GM23338 (cell line): Measurements from ENCODE around the gene MAPKBP1. TPM values are rescaled to one million over a fixed set of nuclear protein-coding genes. Genes with fewer than 3 reads are reported as not detected.

ENCODE experiments used
- ATAC-seq: fragments of 200-7000 bp; cut with Tn5 transposase; 3 replicates; pipeline ENCODE4 v1.9.1; 2020
- DNase-seq: peaks from one replicate; pipeline ENCODE4 v3.0.0-alpha.2; 2015; ENCODE audit warnings: low spot score
- H2AFZ ChIP-seq: fragments of 200-600 bp; sonication (generic); 2 replicates; pipeline ENCODE4 v1.8.0; 2016; ENCODE audit warnings: antibody characterized with exemption, mild to moderate bottlenecking, moderate library complexity
- H3F3A ChIP-seq: fragments of 200-600 bp; sonication (generic); replicated peaks from 2 replicates; pipeline ENCODE4 v1.8.0; 2017; ENCODE audit warnings: antibody characterized with exemption, mixed run types, low read depth
- H3K27ac ChIP-seq: fragments of 200-600 bp; sonication (generic); 2 replicates; pipeline ENCODE4 v1.6.1; 2016; ENCODE audit warnings: low read depth
- H3K27me3 ChIP-seq: fragments of 200-600 bp; sonication (generic); 2 replicates; pipeline ENCODE4 v1.8.0; 2016; ENCODE audit warnings: mild to moderate bottlenecking, mixed run types, moderate library complexity; ENCODE audit not compliant: insufficient read depth
- H3K36me3 ChIP-seq: fragments of 200-600 bp; sonication (generic); 2 replicates; pipeline ENCODE4 v1.8.0; 2016; ENCODE audit warnings: mild to moderate bottlenecking; ENCODE audit not compliant: insufficient read depth
- H3K4me1 ChIP-seq: fragments of 200-600 bp; sonication (generic); 2 replicates; pipeline ENCODE4 v1.8.0; 2016; ENCODE audit warnings: mild to moderate bottlenecking, moderate library complexity; ENCODE audit not compliant: insufficient read depth
- H3K4me2 ChIP-seq: fragments of 200-600 bp; sonication (generic); 2 replicates; pipeline ENCODE4 v1.7.1; 2017; ENCODE audit warnings: mixed run types
- H3K4me3 ChIP-seq: fragments of 200-600 bp; sonication (generic); 2 replicates; pipeline ENCODE4 v1.6.1; 2016; ENCODE audit warnings: mixed run types
- H3K79me2 ChIP-seq: fragments of 200-600 bp; sonication (generic); replicated peaks from 2 replicates; pipeline ENCODE4 v1.8.0; 2017; ENCODE audit warnings: mild to moderate bottlenecking; ENCODE audit not compliant: insufficient read depth
- H3K9me2 ChIP-seq: fragments of 200-600 bp; sonication (generic); 2 replicates; pipeline ENCODE4 v1.8.0; 2017; ENCODE audit not compliant: insufficient read depth
- H4K20me1 ChIP-seq: fragments of 200-600 bp; sonication (generic); replicated peaks from 2 replicates; pipeline ENCODE4 v1.8.0; 2017; ENCODE audit warnings: mild to moderate bottlenecking; ENCODE audit not compliant: insufficient read depth
- H3K27ac Mint-ChIP-seq: 2 replicates; pipeline ENCODE4 v1.8.0; 2020; ENCODE audit warnings: inconsistent platforms, mild to moderate bottlenecking, moderate library complexity, mixed read lengths
- H3K27me3 Mint-ChIP-seq: 3 replicates; pipeline ENCODE4 v1.8.0; 2022; ENCODE audit warnings: low read depth, mild to moderate bottlenecking, moderate library complexity, mixed read lengths, inconsistent platforms; ENCODE audit not compliant: insufficient read depth, poor library complexity
- H3K36me3 Mint-ChIP-seq: 3 replicates; pipeline ENCODE4 v1.8.0; 2021; ENCODE audit warnings: low read depth, mild to moderate bottlenecking, inconsistent platforms, moderate library complexity, mixed read lengths
- H3K4me1 Mint-ChIP-seq: 3 replicates; pipeline ENCODE4 v1.8.0; 2020; ENCODE audit warnings: mild to moderate bottlenecking, inconsistent platforms, mixed read lengths
- H3K4me3 Mint-ChIP-seq: 3 replicates; pipeline ENCODE4 v1.8.0; 2021; ENCODE audit warnings: moderate library complexity, mild to moderate bottlenecking, inconsistent platforms, mixed read lengths
- H3K9me3 Mint-ChIP-seq: 3 replicates; pipeline ENCODE4 v1.8.0; 2020; ENCODE audit warnings: moderate library complexity, mild to moderate bottlenecking, inconsistent platforms, mixed read lengths
- CREB1 ChIP-seq: fragments of 250-450 bp; sonication (Bioruptor Pico); IDR thresholded peaks from 2 replicates; pipeline ENCODE4 v1.5.0; 2020; ENCODE audit warnings: low read depth, mild to moderate bottlenecking, moderate library complexity
- ETS1 ChIP-seq: IDR thresholded peaks from 2 replicates; pipeline ENCODE4 v1.6.1; 2016; ENCODE audit warnings: antibody characterized with exemption
- EZH2 ChIP-seq: fragments of 200-600 bp; sonication (generic); IDR thresholded peaks from one replicate; pipeline ENCODE4 v1.8.0; 2017; ENCODE audit warnings: antibody characterized with exemption, mild to moderate bottlenecking, low read depth; ENCODE audit not compliant: unreplicated experiment
- EZH2phosphoT487 ChIP-seq: fragments of 200-600 bp; sonication (generic); IDR thresholded peaks from one replicate; pipeline ENCODE4 v1.8.1; 2018; ENCODE audit warnings: antibody characterized with exemption; ENCODE audit not compliant: unreplicated experiment
- JUNB ChIP-seq: IDR thresholded peaks from one replicate; pipeline ENCODE4 v1.6.1; 2016; ENCODE audit warnings: antibody characterized with exemption; ENCODE audit not compliant: unreplicated experiment
- NANOG ChIP-seq: IDR thresholded peaks from 2 replicates; pipeline ENCODE4 v1.6.1; 2016; ENCODE audit warnings: antibody characterized with exemption, borderline replicate concordance
- POLR2AphosphoS5 ChIP-seq: IDR thresholded peaks from 2 replicates; pipeline ENCODE4 v1.6.1; 2016; ENCODE audit warnings: antibody characterized with exemption, low read depth
- REST ChIP-seq: IDR thresholded peaks from one replicate; pipeline ENCODE4 v1.6.1; 2018; ENCODE audit warnings: antibody characterized with exemption; ENCODE audit not compliant: unreplicated experiment
- STAT1 ChIP-seq: IDR thresholded peaks from one replicate; pipeline ENCODE4 v1.6.1; 2016; ENCODE audit warnings: antibody characterized with exemption; ENCODE audit not compliant: unreplicated experiment
- ZNF114 ChIP-seq: fragments of 250-450 bp; sonication (Bioruptor Pico); IDR thresholded peaks from 2 replicates; pipeline ENCODE4 v1.5.0; 2020; ENCODE audit warnings: mild to moderate bottlenecking, moderate library complexity
- ZNF331 ChIP-seq: fragments of 250-450 bp; sonication (Bioruptor Pico); IDR thresholded peaks from 2 replicates; pipeline ENCODE4 v1.5.0; 2020; ENCODE audit warnings: low read depth, mild to moderate bottlenecking, moderate library complexity
- microRNA-seq: library from miRNA; unstranded; fragments of <30 nt; microRNA quantifications from one replicate; pipeline ENCODE4, GENCODE V29; 2017
- polyA plus RNA-seq: library from polyadenylated mRNA; unstranded; fragments of >200 nt; fragmentation: Nextera tagmentation; extraction: Ambion mirVana; gene quantifications from 2 replicates; pipeline ENCODE4 v1.2.1, GENCODE V29; 2016
- small RNA-seq: library from RNA; depleted of rRNA; stranded (forward); fragments of <200 nt; gene quantifications from one replicate; pipeline ENCODE3, GENCODE V24; 2014; ENCODE audit warnings: low replicate concordance
- total RNA-seq: library from RNA; depleted of rRNA; stranded (reverse); fragments of >200 nt; shearing (Covaris generic); gene quantifications from 2 replicates; pipeline ENCODE4 v1.2.3, GENCODE V29; 2014; rRNA removed
- TF ChIP-seq, protein P1 (sequence below), 2 experiments: fragments of 200-600 bp in 1 of 2; sonication (generic) in 1 of 2; conservative IDR thresholded peaks; 2 replicates each; pipeline versions ENCODE4 v1.5.1 to v1.6.1; 2016 to 2017; ENCODE audit warnings: antibody characterized with exemption in 2 of 2, low read depth in 2 of 2, mild to moderate bottlenecking in 2 of 2, moderate library complexity in 1 of 2

MAPKBP1 gene
- total and polyA plus RNA-seq, 2 experiments from 2014 or later, result 1.9 to 8.9 TPM

DNA sequence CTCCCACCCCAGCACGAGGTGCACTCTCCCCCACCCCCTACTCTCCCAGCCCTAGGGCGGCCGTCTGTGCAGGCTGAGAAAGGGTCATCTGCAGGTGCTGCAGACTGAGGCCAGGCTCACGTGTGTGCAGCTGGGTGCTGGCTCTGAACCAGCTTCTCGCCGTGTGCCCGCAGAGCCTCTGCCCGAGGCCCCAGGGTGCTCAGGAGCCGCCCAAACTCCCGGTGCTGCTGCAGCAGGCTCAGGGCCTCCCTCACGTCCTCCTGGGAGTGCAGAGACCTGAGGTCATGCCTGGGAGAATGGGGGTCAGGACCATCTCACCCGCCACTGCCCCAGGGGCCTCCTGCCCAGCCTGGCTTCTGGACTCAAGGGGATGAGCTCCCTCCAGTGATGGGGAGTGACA, 102.4 kb downstream of the MAPKBP1 start:
- TF ChIP-seq, protein P1, sequence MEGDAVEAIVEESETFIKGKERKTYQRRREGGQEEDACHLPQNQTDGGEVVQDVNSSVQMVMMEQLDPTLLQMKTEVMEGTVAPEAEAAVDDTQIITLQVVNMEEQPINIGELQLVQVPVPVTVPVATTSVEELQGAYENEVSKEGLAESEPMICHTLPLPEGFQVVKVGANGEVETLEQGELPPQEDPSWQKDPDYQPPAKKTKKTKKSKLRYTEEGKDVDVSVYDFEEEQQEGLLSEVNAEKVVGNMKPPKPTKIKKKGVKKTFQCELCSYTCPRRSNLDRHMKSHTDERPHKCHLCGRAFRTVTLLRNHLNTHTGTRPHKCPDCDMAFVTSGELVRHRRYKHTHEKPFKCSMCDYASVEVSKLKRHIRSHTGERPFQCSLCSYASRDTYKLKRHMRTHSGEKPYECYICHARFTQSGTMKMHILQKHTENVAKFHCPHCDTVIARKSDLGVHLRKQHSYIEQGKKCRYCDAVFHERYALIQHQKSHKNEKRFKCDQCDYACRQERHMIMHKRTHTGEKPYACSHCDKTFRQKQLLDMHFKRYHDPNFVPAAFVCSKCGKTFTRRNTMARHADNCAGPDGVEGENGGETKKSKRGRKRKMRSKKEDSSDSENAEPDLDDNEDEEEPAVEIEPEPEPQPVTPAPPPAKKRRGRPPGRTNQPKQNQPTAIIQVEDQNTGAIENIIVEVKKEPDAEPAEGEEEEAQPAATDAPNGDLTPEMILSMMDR (conservative IDR thresholded peaks at IDR 0.05; ENCODE audit: low read depth in 2 of 2), result no peak
- TF ChIP-seq REST, result no peak
- no peak for TF ChIP-seq EZH2phosphoT487
- no peak for TF ChIP-seq JUNB
- TF ChIP-seq EZH2, result no peak
- TF ChIP-seq CREB1 (CRISPR knock-in tag), result no peak
- TF ChIP-seq POLR2AphosphoS5, result no peak
- TF ChIP-seq STAT1, result no peak
- TF ChIP-seq ZNF331, result no peak
- no peak for TF ChIP-seq ETS1
- no peak for TF ChIP-seq ZNF114 (CRISPR knock-in tag)
- TF ChIP-seq NANOG, result no peak
- no peak overlapping the region for H3K4me3 ChIP-seq
- Mint-ChIP-seq H3K36me3 (no peaks in the 10 kb centered on the region; the same call in 2 of the 3 replicates), H3K27me3 (peaks cover 28% of the 10 kb centered on the region), H3K9me3 (no peaks in the 10 kb centered on the region; the same call in 2 of the 3 replicates), H3K4me1 (peaks cover 6% of the 10 kb centered on the region), H3K27ac (no peak overlapping the region), H3K4me3 (no peak overlapping the region)
- H3K36me3 ChIP-seq, result no peaks in the 10 kb centered on the region
- no peaks in the 10 kb centered on the region for H3K79me2 ChIP-seq
- no peaks in the 10 kb centered on the region for H3K9me2 ChIP-seq
- no peak overlapping the region for H3K4me2 ChIP-seq
- no peak for DNase-seq
- no peaks in the 10 kb centered on the region for H4K20me1 ChIP-seq
- no peak overlapping the region for H2AFZ ChIP-seq
- no peaks in the 10 kb centered on the region for H3K4me1 ChIP-seq
- H3K27me3 ChIP-seq, result peaks cover 15% of the 10 kb centered on the region
- ATAC-seq, result no peak
- no peak overlapping the region for H3K27ac ChIP-seq
- H3F3A ChIP-seq, result 0 out of 2 replicates have a peak, but pooled peaks cover 4% of the 10 kb centered on the region

Small RNA genes within 50 kb of the gene (microRNA-seq; reads per million reads assigned to microRNA genes)
- gene MIR4310, result not detected

Small RNA genes within 50 kb of the gene (small RNA-seq; reads per million reads assigned to genes)
- gene JMJD7-PLA2G4B (0.07 reads per million), gene MIR4310 (not detected), gene RNA5SP393 (not detected)

Other genes with a start within 250 kb of the MAPKBP1 start
- 47.1 and 69.0 TPM in 2 replicates for gene RPAP1, start 230.2 kb upstream of the MAPKBP1 start, total RNA-seq
- 40.1 and 42.3 TPM in 2 replicates for gene RPAP1, start 230.2 kb upstream of the MAPKBP1 start, polyA plus RNA-seq
- 56.4 and 61.0 TPM in 2 replicates for gene TYRO3, start 215.3 kb upstream of the MAPKBP1 start, total RNA-seq
- gene TYRO3, start 215.3 kb upstream of the MAPKBP1 start, polyA plus RNA-seq, result 32.1 and 32.6 TPM in 2 replicates
- gene MGA, start 114.1 kb upstream of the MAPKBP1 start, total RNA-seq, result 58.9 and 69.6 TPM in 2 replicates
- gene MGA, start 114.1 kb upstream of the MAPKBP1 start, polyA plus RNA-seq, result 37.7 and 42.6 TPM in 2 replicates
- 8.5 and 13.8 TPM in 2 replicates for gene JMJD7, start 53.6 kb downstream of the MAPKBP1 start, total RNA-seq
- gene JMJD7, start 53.6 kb downstream of the MAPKBP1 start, polyA plus RNA-seq, result 8.2 and 9.2 TPM in 2 replicates
- gene PLA2G4B, start 64.4 kb downstream of the MAPKBP1 start, total RNA-seq, result 3.4 and 4.4 TPM in 2 replicates
- 9.5 and 9.6 TPM in 2 replicates for gene PLA2G4B, start 64.4 kb downstream of the MAPKBP1 start, polyA plus RNA-seq
- gene SPTBN5, start 119.6 kb downstream of the MAPKBP1 start, total RNA-seq, result 1.0 and 1.1 TPM in 2 replicates
- 0.31 and 0.57 TPM in 2 replicates for gene SPTBN5, start 119.6 kb downstream of the MAPKBP1 start, polyA plus RNA-seq
- gene EHD4, start 198.1 kb downstream of the MAPKBP1 start, total RNA-seq, result 30.6 and 31.0 TPM in 2 replicates
- 11.2 and 13.0 TPM in 2 replicates for gene EHD4, start 198.1 kb downstream of the MAPKBP1 start, polyA plus RNA-seq
- not detected in 2 replicates for gene PLA2G4E, start 246.6 kb downstream of the MAPKBP1 start, total RNA-seq
- gene PLA2G4E, start 246.6 kb downstream of the MAPKBP1 start, polyA plus RNA-seq, result not detected in 2 replicates